Mammary epithelial cell (primary cell): ENCODE measurements around the gene GPHA2.

ENCODE experiments used
- EZH2 ChIP-seq: IDR thresholded peaks from 2 replicates; pipeline ENCODE4 v1.6.1; 2012; ENCODE audit warnings: low read length, inconsistent platforms, borderline replicate concordance
- TF ChIP-seq, protein P1 (sequence below), 2 donors: IDR thresholded peaks in 1 of 2; conservative IDR thresholded peaks in 1 of 2; 2 replicates each; pipeline ENCODE4 v1.5.1; 2011 to 2012; ENCODE audit warnings: inconsistent platforms in 2 of 2, low read length in 2 of 2, mild to moderate bottlenecking in 2 of 2, control low read depth in 1 of 2, low read depth in 1 of 2; ENCODE audit not compliant: insufficient read depth in 1 of 2; ENCODE audit errors: extremely low read depth in 1 of 2

DNA sequence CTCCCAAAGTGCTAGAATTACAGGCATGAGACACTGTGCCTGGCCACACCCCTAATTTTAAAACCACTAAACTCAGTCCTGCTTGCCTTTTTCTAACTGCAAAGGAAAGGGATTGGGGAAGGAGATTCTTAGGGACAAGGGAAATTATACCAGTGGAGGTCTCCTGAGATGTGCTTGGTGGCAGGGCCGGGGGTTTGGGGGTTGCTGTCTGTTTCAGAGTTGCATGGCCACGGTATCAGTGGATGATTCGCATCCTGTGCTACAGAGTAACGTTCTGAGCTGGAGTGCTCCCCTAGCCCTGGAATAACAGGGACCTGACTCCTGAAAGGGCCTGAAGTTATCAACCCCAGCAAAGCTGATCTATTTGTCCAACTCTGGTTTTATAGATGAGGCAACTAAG is 846 bp upstream of the GPHA2 start:
- TF ChIP-seq, protein P1, sequence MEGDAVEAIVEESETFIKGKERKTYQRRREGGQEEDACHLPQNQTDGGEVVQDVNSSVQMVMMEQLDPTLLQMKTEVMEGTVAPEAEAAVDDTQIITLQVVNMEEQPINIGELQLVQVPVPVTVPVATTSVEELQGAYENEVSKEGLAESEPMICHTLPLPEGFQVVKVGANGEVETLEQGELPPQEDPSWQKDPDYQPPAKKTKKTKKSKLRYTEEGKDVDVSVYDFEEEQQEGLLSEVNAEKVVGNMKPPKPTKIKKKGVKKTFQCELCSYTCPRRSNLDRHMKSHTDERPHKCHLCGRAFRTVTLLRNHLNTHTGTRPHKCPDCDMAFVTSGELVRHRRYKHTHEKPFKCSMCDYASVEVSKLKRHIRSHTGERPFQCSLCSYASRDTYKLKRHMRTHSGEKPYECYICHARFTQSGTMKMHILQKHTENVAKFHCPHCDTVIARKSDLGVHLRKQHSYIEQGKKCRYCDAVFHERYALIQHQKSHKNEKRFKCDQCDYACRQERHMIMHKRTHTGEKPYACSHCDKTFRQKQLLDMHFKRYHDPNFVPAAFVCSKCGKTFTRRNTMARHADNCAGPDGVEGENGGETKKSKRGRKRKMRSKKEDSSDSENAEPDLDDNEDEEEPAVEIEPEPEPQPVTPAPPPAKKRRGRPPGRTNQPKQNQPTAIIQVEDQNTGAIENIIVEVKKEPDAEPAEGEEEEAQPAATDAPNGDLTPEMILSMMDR (conservative IDR thresholded peaks at IDR 0.05 in 1 of 2, IDR thresholded peaks at IDR 0.05 in 1 of 2; ENCODE audit: extremely low read depth in 1 of 2, insufficient read depth in 1 of 2, low read depth in 1 of 2, low read length in 2 of 2) = no peak
- no peak for TF ChIP-seq EZH2
